Activated naive CD4-positive, alpha-beta T cell treated with anti-CD3 and anti-CD28 coated beads, Interleukin-2, amount 50 U/mL, for 24 hours (primary cell): ENCODE results near the gene PLEKHH3.
"Not testable (repeated sequence)": the region's sequence is repeated elsewhere in the genome, so short reads cannot be mapped to it uniquely, and the experiment has no call there.

Experiments used
- H3K27ac Mint-ChIP-seq: one replicate; pipeline ENCODE4 v1.8.0; 2021; ENCODE audit warnings: mild to moderate bottlenecking, mixed read lengths
- H3K27me3 Mint-ChIP-seq: one replicate; pipeline ENCODE4 v1.8.0; 2021; ENCODE audit warnings: mixed read lengths
- H3K36me3 Mint-ChIP-seq: one replicate; pipeline ENCODE4 v1.8.0; 2021; ENCODE audit warnings: mixed read lengths
- H3K4me1 Mint-ChIP-seq: one replicate; pipeline ENCODE4 v1.8.0; 2021; ENCODE audit warnings: mixed read lengths
- H3K4me3 Mint-ChIP-seq: one replicate; pipeline ENCODE4 v1.8.0; 2021; ENCODE audit warnings: mild to moderate bottlenecking, mixed read lengths
- H3K9me3 Mint-ChIP-seq: one replicate; pipeline ENCODE4 v1.8.0; 2021; ENCODE audit warnings: mixed read lengths

The PLEKHH3 gene

GRCh38 chr17:42629411-42630009 lies 47.3 kb downstream of the PLEKHH3 start:
- Mint-ChIP-seq H3K4me1 (no peaks in the 10 kb centered on the region), H3K9me3 (no peaks in the 10 kb centered on the region), H3K36me3 (no peaks in the 10 kb centered on the region), H3K27ac (no peak overlapping the region), H3K4me3 (no peak overlapping the region), H3K27me3 (no peaks in the 10 kb centered on the region)

DNA sequence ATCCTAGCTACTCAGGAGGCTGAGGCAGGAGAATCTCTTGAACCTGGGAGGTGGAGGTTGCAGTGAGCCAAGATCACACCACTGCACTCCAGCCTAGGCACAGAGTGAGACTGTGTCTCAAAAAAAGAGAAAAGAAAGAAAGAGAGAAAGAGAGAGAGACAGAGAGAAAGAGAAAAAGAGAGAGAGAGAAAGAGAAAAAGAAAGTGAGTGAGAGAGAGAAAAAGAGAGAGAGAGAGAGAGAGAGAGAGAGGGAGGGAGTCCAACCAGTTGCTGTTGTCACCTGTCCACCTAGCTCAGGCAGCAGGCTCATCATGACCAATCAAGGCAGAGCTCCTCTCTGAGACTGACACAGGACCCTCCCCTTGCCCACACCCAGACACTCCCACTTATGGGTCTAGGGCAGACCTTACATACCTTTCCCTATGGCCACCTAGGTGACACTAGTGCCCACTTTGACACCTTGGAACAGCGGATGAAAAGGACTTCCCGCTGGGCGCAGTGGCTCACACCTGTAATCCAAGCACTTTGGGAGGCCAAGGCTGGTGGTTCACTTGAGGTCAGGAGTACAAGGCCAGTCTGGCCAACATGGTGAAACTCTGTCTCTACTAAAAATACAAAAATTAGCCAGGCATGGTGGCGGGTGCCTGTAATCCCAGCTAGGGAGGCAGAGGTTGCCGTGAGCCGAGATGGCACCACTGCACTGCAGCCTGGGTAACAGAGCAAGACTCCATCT lies 49.6 kb downstream of the PLEKHH3 start:
- not testable (repeated sequence) for H3K36me3 Mint-ChIP-seq, H3K9me3 Mint-ChIP-seq, H3K4me3 Mint-ChIP-seq, H3K4me1 Mint-ChIP-seq, H3K27me3 Mint-ChIP-seq, H3K27ac Mint-ChIP-seq

GRCh38 chr17:42623732-42624596 lies 52.8 kb downstream of the PLEKHH3 start:
- Mint-ChIP-seq H3K27me3 (no peaks in the 10 kb centered on the region), H3K4me3 (no peak overlapping the region), H3K4me1 (no peaks in the 10 kb centered on the region), H3K27ac (no peak overlapping the region), H3K9me3 (no peaks in the 10 kb centered on the region), H3K36me3 (no peaks in the 10 kb centered on the region)

DNA sequence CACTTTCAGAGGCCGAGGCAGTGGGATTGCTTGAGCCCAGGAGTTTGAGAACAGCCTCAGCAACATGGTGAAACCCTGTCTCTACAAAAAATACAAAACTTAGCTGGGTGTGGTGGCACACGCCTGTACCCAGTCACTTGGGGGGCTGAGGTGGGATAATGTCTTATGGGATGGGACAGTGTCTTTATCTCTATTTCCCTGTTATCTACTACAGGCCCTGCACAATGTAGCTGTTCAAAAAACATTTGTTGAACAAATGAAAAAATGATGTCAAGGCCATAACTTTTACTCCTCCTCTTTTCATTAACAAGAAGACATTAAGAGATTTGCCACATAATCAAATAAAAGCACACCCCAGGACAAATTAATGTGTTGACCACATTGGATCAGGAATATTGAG lies 53.5 kb downstream of the PLEKHH3 start:
- H3K27ac Mint-ChIP-seq, result no peak overlapping the region
- no peaks in the 10 kb centered on the region for H3K4me1 Mint-ChIP-seq
- H3K27me3 Mint-ChIP-seq, result no peaks in the 10 kb centered on the region
- no peaks in the 10 kb centered on the region for H3K36me3 Mint-ChIP-seq
- no peak overlapping the region for H3K4me3 Mint-ChIP-seq
- H3K9me3 Mint-ChIP-seq, result no peaks in the 10 kb centered on the region

DNA sequence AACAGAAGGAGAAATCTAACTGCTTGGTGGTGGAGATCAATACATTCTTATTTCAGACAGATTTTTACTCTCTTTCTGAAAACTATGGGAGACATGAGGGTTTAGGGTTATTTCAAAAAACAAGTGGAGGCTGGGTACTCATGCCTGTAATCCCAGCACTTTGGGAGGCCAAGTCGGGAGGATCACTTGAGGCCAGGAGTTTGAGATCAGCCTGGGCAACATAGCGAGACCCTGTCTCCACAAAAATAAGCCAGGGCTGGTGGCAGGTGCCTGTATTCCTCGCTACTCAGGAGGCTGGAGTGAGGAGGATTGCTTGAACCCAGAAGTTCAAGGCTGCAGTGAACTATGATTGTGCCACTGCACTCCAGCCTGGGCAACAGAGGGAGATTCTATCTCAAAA lies 54.8 kb downstream of the PLEKHH3 start:
- H3K9me3 Mint-ChIP-seq, H3K4me1 Mint-ChIP-seq, H3K27ac Mint-ChIP-seq, H3K27me3 Mint-ChIP-seq, H3K4me3 Mint-ChIP-seq, H3K36me3 Mint-ChIP-seq: not testable (repeated sequence)

GRCh38 chr17:42618442-42619150 lies 58.2 kb downstream of the PLEKHH3 start:
- no peak overlapping the region for H3K4me3 Mint-ChIP-seq
- no peaks in the 10 kb centered on the region for H3K27me3 Mint-ChIP-seq
- no peaks in the 10 kb centered on the region for H3K9me3 Mint-ChIP-seq
- H3K4me1 Mint-ChIP-seq, result no peaks in the 10 kb centered on the region
- no peak overlapping the region for H3K27ac Mint-ChIP-seq
- peaks cover 5% of the 10 kb centered on the region for H3K36me3 Mint-ChIP-seq

DNA sequence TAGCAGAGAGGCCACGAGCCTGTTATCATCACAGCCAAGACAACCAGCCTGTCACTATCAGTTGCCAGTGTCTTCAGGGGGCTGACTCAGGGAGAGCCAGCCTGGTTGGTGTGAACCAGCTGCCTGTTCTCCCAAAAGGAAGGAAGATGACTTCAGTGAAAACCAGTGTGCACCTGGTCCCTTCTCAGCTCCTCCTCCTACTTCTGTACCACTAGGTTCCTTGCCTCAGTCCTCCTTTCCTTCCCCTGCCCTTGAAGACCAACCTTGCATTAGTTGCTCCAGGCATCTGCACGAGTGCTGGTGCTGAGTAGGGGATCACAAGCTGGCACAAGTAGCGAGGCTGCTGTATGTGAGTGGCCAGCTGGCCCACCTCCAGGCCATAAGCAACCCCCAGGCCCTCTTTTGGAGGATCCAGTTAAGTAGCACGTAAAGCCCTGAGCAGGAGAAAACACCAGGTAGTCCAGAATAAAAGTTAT lies 58.8 kb downstream of the PLEKHH3 start:
- Mint-ChIP-seq H3K27ac (no peak overlapping the region), H3K27me3 (no peaks in the 10 kb centered on the region), H3K4me1 (no peaks in the 10 kb centered on the region), H3K4me3 (no peak overlapping the region), H3K9me3 (no peaks in the 10 kb centered on the region), H3K36me3 (peaks cover 6% of the 10 kb centered on the region)
